Amniotic epithelial cell (primary cell): ENCODE data around the gene NHSL1.

Experiments used
- DNase-seq: peaks from one replicate; pipeline ENCODE4 v3.0.0-alpha.2; 2010; ENCODE audit warnings: low read depth

Gene NHSL1

DNA sequence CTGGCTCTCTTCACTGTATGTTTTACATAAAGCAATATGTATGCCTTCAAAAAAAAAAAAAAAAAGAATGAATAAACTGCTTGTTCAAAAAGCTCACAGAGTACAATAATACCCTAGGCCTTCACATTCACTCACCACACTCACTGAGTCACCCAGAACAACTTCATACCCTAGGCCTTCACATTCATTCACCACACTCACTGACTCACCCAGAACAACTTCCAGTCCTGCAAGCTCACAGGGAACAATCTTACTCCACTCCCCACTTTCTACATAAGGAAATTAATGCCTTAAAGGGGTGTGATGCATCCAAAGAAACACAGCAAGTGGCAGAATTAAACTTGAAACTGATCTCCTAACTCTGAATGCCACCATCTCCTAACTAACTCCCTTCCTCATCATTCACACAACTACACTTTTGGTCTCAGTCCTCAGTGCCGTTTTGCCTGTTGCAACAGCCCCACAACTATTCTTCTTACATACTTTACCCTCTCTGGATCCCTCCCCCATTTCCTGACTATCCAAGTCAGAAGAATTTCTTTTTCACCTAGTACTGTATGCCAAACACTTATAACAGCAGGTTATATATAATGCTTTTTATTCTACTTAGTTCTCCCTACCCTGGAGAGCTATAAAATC lies 34.2 kb downstream of the NHSL1 start:
- peak; percentile 99 for DNase-seq

DNA sequence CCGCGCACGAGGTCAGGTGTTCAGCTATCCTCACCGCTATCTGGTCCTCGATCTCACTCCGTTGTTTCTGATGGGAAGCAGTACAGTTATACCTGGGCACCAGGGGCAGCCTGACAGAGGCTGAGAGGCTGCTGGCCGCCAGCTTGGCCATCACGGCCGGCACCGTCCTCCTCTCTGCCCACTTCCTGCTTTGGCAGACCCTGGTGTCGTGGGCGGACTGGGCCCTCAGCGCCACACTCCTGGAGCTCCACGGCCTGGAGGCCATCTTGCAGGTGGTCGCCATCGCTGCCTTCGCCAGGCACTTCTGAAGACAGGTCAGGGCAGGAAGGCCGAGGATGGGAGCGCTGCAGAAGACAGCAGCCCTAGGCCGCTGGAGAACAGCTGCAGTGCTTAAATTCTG lies 35.2 kb downstream of the NHSL1 start:
- no peak for DNase-seq

GRCh38 chr6:138461647-138462046 lies 37.6 kb downstream of the NHSL1 start:
- DNase-seq: no peak

DNA sequence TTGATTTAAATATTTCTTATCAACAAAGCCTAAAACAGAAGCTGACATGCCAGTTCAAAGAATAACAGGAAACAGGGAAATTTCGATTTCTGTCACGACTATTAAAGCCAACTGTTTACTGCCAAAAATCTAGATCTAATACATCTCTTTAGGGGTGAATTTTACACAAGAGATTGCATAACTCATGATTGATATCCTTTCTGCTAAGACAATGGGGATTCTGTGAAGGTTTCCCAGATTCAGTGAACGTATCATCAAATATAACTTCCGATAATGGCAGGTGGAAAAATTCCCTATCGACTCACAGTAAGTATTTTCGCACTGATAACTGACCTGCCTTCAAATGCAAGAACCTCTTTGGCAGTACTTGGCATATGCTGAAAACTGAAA lies 42.9 kb downstream of the NHSL1 start:
- no peak for DNase-seq

- peak; percentile 55 for DNase-seq
Observed at GRCh38 chr6:138455746-138456400, 43.4 kb downstream of the NHSL1 start.

DNA sequence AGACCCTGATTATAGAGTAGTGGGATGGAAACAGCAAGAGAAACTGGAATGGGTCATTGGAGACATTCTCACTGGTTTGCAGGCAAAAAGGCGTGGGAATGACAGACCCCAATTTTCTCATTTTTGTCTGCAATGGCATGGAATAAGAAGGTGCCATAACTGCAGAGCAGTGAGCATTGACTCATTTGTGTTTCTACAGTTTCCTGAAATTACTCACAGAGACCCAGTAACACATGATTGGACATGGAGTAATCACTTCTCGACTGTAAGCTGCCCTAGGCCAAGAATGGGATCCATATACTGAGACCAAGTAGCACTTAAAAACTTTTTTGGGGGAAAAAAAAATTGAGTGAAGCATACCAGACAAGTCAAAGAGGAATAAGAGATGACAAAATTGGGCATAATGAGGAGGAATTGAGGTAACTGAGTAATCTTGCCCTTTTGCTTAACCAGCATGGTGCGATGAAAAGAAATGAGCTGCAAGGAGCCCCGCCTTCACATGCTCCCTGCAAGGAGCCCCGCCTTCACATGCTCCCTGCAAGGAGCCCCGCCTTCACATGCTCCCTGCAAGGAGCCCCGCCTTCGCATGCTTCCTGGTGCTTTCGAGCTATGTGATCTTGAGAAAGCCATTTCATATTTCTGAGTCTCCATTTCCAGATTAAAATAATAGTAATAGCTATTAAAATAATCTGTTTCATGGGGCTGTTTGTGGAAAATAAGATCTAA lies 44.1 kb downstream of the NHSL1 start:
- DNase-seq: peak; percentile 13

GRCh38 chr6:138451043-138451442 lies 48.3 kb downstream of the NHSL1 start:
- no peak for DNase-seq

- DNase-seq: no peak
Observed at GRCh38 chr6:138450445-138450844, 48.8 kb downstream of the NHSL1 start.

- DNase-seq: no peak
Observed at GRCh38 chr6:138446821-138447220, 52.5 kb downstream of the NHSL1 start.

- DNase-seq: no peak
Observed at GRCh38 chr6:138443979-138444378, 55.3 kb downstream of the NHSL1 start.

GRCh38 chr6:138442663-138443062 lies 56.6 kb downstream of the NHSL1 start:
- peak; percentile 23 for DNase-seq

DNA sequence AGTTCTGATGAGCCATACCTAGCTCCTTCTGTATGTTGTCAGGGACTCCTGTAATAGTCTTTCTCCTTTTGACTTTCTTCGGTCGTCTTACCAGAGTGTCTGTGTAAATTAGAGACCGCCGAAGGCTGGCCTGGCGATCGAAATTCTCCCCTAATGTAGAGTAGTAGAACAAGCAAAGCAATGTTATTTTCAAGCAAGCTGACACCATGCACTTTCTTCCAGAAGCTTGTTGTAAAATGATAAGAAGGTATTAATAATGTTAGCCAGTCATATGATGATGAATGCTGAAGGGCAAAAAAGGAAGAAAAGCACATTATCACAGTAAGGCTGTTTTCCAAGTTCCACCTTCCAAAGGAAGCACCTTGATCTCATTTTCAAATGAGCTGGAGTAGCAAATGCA lies 57.3 kb downstream of the NHSL1 start:
- DNase-seq: no peak

- no peak for DNase-seq
Observed at GRCh38 chr6:138440758-138441357, 58.4 kb downstream of the NHSL1 start.

GRCh38 chr6:138440296-138440695 lies 59.0 kb downstream of the NHSL1 start:
- no peak for DNase-seq

DNA sequence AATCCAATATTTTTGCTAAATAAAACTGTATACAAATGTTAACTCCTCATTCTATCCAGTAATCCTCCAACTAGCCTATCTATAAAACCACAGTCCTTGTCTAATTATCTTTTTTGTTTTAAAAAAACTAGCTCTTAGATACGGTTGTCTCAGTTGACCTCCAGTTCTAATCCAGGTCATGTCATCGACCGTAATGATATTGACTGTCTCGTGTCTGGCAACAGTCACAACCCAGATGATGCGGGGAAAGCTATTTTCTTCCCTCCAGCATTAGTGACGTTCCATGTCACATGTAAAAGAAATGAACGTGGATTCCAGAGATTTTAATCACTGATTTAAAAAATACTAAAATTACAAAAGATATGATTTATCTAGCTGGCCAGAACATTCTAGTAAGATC lies 59.7 kb downstream of the NHSL1 start:
- no peak for DNase-seq

- DNase-seq: no peak
Observed at GRCh38 chr6:138434925-138435324, 64.4 kb downstream of the NHSL1 start.

GRCh38 chr6:138434096-138434495 lies 65.2 kb downstream of the NHSL1 start:
- DNase-seq: no peak

GRCh38 chr6:138432063-138432356 lies 67.3 kb downstream of the NHSL1 start:
- DNase-seq: no peak

GRCh38 chr6:138431256-138432062 lies 67.8 kb downstream of the NHSL1 start:
- no peak for DNase-seq

GRCh38 chr6:138430361-138431145 lies 68.7 kb downstream of the NHSL1 start:
- DNase-seq: no peak

- no peak for DNase-seq
Observed at GRCh38 chr6:138429761-138430160, 69.5 kb downstream of the NHSL1 start.
